ENCODE data around the gene FNBP1.
A peak's percentile ranks its signal among the peaks of the same experiment; 100 is the strongest.

- TF ChIP-seq ZNF24 (IDR thresholded peaks at IDR 0.05), result no peak
- no peak for TF ChIP-seq EP300 (IDR thresholded peaks at IDR 0.05; ENCODE audit: borderline replicate concordance in 1 of 2, control insufficient read depth in 1 of 2, low read depth in 2 of 2, low read length in 2 of 2)
- TF ChIP-seq E2F8 (IDR thresholded peaks at IDR 0.05; ENCODE audit: low read depth, partially characterized antibody), result no peak
- no peak for TF ChIP-seq CREB1 (IDR thresholded peaks at IDR 0.05; ENCODE audit: low read depth)
- peak; percentile 85 to 97 (median 93); a peak in 5 of 6 replicates for TF ChIP-seq CTCF (IDR thresholded peaks at IDR 0.05 in 2 of 3, conservative IDR thresholded peaks at IDR 0.05 in 1 of 3; ENCODE audit: control insufficient read depth in 2 of 3, extremely low read depth in 1 of 3, insufficient read depth in 1 of 3, low read depth in 3 of 3, low read length in 3 of 3)
- TF ChIP-seq ZZZ3 (IDR thresholded peaks at IDR 0.05; ENCODE audit: control insufficient read depth, insufficient read length, low read depth), result no peak
- peak; percentile 82 for TF ChIP-seq RAD21 (IDR thresholded peaks at IDR 0.05; ENCODE audit: insufficient read depth, low read depth, low read length)
- peak; percentile 68; the same call in 1 of the 2 replicates for TF ChIP-seq MXI1 (IDR thresholded peaks at IDR 0.05; ENCODE audit: low read depth, low read length)
- TF ChIP-seq EZH2 (IDR thresholded peaks at IDR 0.05; ENCODE audit: borderline replicate concordance, control insufficient read depth, low read depth, low read length), result no peak
- TF ChIP-seq YY1 (IDR thresholded peaks at IDR 0.05; ENCODE audit: low read depth, low read length), result peak; percentile 88
- peak; percentile 81 for TF ChIP-seq BACH1 (IDR thresholded peaks at IDR 0.05; ENCODE audit: borderline replicate concordance)
- no peak for TF ChIP-seq RFX5 (IDR thresholded peaks at IDR 0.05; ENCODE audit: low read depth, low read length)
- no peak for TF ChIP-seq CBX5 (IDR thresholded peaks at IDR 0.05; ENCODE audit: low read depth)
Observed at GRCh38 chr9:129885670-129886106, 157.3 kb downstream of the FNBP1 start.
